ENCODE results near the gene CNOT9. TPM values are rescaled to one million over a fixed set of nuclear protein-coding genes. Genes with fewer than 3 reads are reported as not detected.

CNOT9 gene
- total RNA-seq, 1 donor from 2014 or later = 35.6 TPM

DNA sequence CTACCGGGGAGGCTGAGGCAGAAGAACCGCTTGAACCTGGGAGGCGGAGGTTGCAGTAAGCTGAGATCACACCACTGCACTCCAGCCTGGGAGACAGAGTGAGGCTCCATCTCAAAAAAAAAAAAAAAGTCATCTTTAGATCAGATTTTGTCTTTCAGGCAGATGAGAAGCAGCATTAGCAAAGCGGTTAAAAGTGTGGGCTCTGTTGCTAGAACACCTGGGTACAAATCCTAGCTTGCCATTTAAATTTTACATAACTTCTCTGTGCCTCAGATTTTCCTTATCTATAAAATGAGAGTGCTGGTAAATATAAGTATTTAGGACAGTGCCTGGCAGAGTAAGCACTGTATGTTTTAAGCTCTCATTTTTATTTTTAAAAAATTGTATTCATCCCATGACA, 8.2 kb downstream of the CNOT9 start:
- Histone ChIP-seq H2AFZ (ENCODE audit: low read depth, low read length) (no peak overlapping the region), H3K27ac (ENCODE audit: low read depth, low read length) (no peak overlapping the region), H3K4me1 (ENCODE audit: insufficient read depth, low read length) (peaks cover 3% of the 10 kb centered on the region), H3K36me3 (ENCODE audit: insufficient read depth, low read length) (peaks cover 15% of the 10 kb centered on the region), H3K4me2 (ENCODE audit: low read length) (no peak overlapping the region), H3K9me3 (ENCODE audit: insufficient read depth, low read depth, low read length) (no peaks in the 10 kb centered on the region), H4K20me1 (ENCODE audit: insufficient read depth, low read length) (peaks cover 43% of the 10 kb centered on the region), H3K4me3 (ENCODE audit: insufficient read depth, low read depth, low read length) (no peak overlapping the region), H3K9ac (ENCODE audit: low read length) (no peak overlapping the region), H3K79me2 (ENCODE audit: insufficient read depth, low read length) (peaks cover 89% of the 10 kb centered on the region), H3K27me3 (ENCODE audit: insufficient read depth, low read length) (no peaks in the 10 kb centered on the region)
- TF ChIP-seq, protein P1, sequence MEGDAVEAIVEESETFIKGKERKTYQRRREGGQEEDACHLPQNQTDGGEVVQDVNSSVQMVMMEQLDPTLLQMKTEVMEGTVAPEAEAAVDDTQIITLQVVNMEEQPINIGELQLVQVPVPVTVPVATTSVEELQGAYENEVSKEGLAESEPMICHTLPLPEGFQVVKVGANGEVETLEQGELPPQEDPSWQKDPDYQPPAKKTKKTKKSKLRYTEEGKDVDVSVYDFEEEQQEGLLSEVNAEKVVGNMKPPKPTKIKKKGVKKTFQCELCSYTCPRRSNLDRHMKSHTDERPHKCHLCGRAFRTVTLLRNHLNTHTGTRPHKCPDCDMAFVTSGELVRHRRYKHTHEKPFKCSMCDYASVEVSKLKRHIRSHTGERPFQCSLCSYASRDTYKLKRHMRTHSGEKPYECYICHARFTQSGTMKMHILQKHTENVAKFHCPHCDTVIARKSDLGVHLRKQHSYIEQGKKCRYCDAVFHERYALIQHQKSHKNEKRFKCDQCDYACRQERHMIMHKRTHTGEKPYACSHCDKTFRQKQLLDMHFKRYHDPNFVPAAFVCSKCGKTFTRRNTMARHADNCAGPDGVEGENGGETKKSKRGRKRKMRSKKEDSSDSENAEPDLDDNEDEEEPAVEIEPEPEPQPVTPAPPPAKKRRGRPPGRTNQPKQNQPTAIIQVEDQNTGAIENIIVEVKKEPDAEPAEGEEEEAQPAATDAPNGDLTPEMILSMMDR (IDR thresholded peaks at IDR 0.05; ENCODE audit: insufficient read depth, low read depth, low read length) = no peak
- no peak for TF ChIP-seq EZH2 (IDR thresholded peaks at IDR 0.05; ENCODE audit: insufficient read depth, low read length)
- peaks cover under 1% of the 10 kb centered on the region for H3K4me1 Mint-ChIP-seq (ENCODE audit: low read depth, unreplicated experiment)
- H3K9me3 Mint-ChIP-seq (ENCODE audit: unreplicated experiment) = no peaks in the 10 kb centered on the region
- H3K27ac Mint-ChIP-seq (ENCODE audit: unreplicated experiment) = no peak overlapping the region
- FAIRE-seq = no peak
- no peaks in the 10 kb centered on the region for H3K27me3 Mint-ChIP-seq (ENCODE audit: low read depth, unreplicated experiment)
- H3K36me3 Mint-ChIP-seq (ENCODE audit: low read depth, unreplicated experiment) = peaks cover 4% of the 10 kb centered on the region
- DNase-seq (ENCODE audit: low read depth) = no peak
- no peak overlapping the region for H3K4me3 Mint-ChIP-seq (ENCODE audit: unreplicated experiment)

DNA sequence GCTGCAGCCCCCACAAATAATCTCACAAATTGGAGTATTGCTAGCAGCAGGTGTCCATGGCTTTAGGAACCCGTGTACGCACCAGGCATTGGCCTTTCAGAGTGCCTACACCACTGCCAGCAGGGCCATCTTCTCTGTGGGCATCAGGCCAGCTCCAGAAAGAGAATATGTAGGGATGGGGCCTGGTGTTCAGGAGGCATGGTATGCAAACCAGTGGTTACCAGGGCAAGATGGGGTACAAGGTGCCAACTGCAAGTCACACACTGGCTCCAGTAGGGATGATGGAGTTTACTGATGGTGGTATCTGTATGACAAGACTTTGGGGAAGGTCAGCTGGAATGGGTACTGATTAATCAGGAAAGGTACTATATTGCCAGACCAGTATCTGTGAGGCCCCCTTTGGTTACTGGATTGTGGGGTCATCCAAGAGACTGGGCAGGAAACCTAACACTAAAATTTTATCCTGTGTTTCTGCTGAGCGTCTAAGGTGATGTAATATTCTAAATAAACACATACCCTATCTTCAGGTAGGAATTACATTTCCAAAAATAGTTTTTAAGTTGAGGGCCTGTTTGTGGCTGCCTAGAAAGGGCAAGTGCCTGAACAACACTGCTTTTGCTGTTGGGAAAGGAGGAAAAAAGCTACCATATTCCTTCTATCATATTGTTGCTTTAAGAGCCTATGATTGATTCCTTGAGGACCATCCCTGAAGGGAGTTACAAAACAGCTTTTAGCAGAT, 9.0 kb downstream of the CNOT9 start:
- Histone ChIP-seq H3K36me3 (ENCODE audit: insufficient read depth, low read length) (peaks cover 11% of the 10 kb centered on the region), H3K9me3 (ENCODE audit: insufficient read depth, low read depth, low read length) (no peaks in the 10 kb centered on the region), H3K79me2 (ENCODE audit: insufficient read depth, low read length) (peaks cover 81% of the 10 kb centered on the region), H3K4me2 (ENCODE audit: low read length) (no peak overlapping the region), H3K27me3 (ENCODE audit: insufficient read depth, low read length) (no peaks in the 10 kb centered on the region), H4K20me1 (ENCODE audit: insufficient read depth, low read length) (peaks cover 38% of the 10 kb centered on the region), H2AFZ (ENCODE audit: low read depth, low read length) (no peak overlapping the region), H3K27ac (ENCODE audit: low read depth, low read length) (no peak overlapping the region), H3K4me3 (ENCODE audit: insufficient read depth, low read depth, low read length) (no peak overlapping the region), H3K9ac (ENCODE audit: low read length) (no peak overlapping the region), H3K4me1 (ENCODE audit: insufficient read depth, low read length) (peaks cover 4% of the 10 kb centered on the region)
- Mint-ChIP-seq H3K9me3 (ENCODE audit: unreplicated experiment) (no peaks in the 10 kb centered on the region), H3K27ac (ENCODE audit: unreplicated experiment) (no peak overlapping the region), H3K4me3 (ENCODE audit: unreplicated experiment) (no peak overlapping the region), H3K4me1 (ENCODE audit: low read depth, unreplicated experiment) (peaks cover 6% of the 10 kb centered on the region), H3K27me3 (ENCODE audit: low read depth, unreplicated experiment) (no peaks in the 10 kb centered on the region), H3K36me3 (ENCODE audit: low read depth, unreplicated experiment) (peaks cover 5% of the 10 kb centered on the region)
- no peak for DNase-seq (ENCODE audit: low read depth)
- no peak for FAIRE-seq
- TF ChIP-seq EZH2 (IDR thresholded peaks at IDR 0.05; ENCODE audit: insufficient read depth, low read length) = no peak
- TF ChIP-seq, protein P1 (IDR thresholded peaks at IDR 0.05; ENCODE audit: insufficient read depth, low read depth, low read length) = no peak

DNA sequence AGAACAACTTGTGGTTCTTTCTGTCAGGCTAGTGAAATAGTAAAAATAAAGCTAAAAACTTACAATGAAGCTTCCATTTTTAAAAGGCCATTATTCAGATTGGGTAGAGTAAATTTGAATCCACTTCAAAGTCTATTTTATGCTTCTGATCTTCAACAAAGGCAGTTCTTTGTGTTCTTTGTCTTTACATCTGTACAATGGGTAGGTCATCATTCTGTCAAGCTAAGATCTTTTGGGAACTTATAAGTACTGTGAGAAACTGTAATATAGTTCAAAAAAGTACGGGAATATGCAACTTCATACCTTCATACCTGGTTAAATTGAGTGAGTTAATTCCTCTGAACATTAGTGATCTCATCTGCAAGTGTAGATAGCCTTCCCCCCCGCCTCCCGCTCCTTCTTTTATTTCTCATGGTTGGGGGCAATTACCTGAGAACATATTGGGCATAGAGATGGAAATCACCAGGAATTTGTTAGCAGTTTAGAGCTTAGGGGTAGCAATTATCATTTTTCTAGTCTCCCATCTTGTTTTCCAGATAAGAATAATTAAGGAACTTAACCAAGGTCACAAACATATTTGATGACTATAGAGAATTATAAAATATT, 9.7 kb downstream of the CNOT9 start:
- H4K20me1 ChIP-seq (ENCODE audit: insufficient read depth, low read length) = peaks cover 38% of the 10 kb centered on the region
- no peak overlapping the region for H3K4me2 ChIP-seq (ENCODE audit: low read length)
- H3K4me3 Mint-ChIP-seq (ENCODE audit: unreplicated experiment) = no peak overlapping the region
- TF ChIP-seq, protein P1 (IDR thresholded peaks at IDR 0.05; ENCODE audit: insufficient read depth, low read depth, low read length) = no peak
- no peak for TF ChIP-seq EZH2 (IDR thresholded peaks at IDR 0.05; ENCODE audit: insufficient read depth, low read length)
- peaks cover 12% of the 10 kb centered on the region for H3K36me3 ChIP-seq (ENCODE audit: insufficient read depth, low read length)
- no peak overlapping the region for H3K4me3 ChIP-seq (ENCODE audit: insufficient read depth, low read depth, low read length)
- no peak overlapping the region for H3K9ac ChIP-seq (ENCODE audit: low read length)
- H3K9me3 Mint-ChIP-seq (ENCODE audit: unreplicated experiment) = no peaks in the 10 kb centered on the region
- H3K4me1 ChIP-seq (ENCODE audit: insufficient read depth, low read length) = peaks cover 4% of the 10 kb centered on the region
- no peak overlapping the region for H2AFZ ChIP-seq (ENCODE audit: low read depth, low read length)
- H3K27me3 Mint-ChIP-seq (ENCODE audit: low read depth, unreplicated experiment) = no peaks in the 10 kb centered on the region
- DNase-seq (ENCODE audit: low read depth) = no peak
- H3K36me3 Mint-ChIP-seq (ENCODE audit: low read depth, unreplicated experiment) = peaks cover 7% of the 10 kb centered on the region
- no peaks in the 10 kb centered on the region for H3K27me3 ChIP-seq (ENCODE audit: insufficient read depth, low read length)
- no peak overlapping the region for H3K27ac Mint-ChIP-seq (ENCODE audit: unreplicated experiment)
- no peaks in the 10 kb centered on the region for H3K9me3 ChIP-seq (ENCODE audit: insufficient read depth, low read depth, low read length)
- peaks cover 12% of the 10 kb centered on the region for H3K4me1 Mint-ChIP-seq (ENCODE audit: low read depth, unreplicated experiment)
- no peak overlapping the region for H3K27ac ChIP-seq (ENCODE audit: low read depth, low read length)
- no peak for FAIRE-seq
- peaks cover 76% of the 10 kb centered on the region for H3K79me2 ChIP-seq (ENCODE audit: insufficient read depth, low read length)
